Jurkat, Clone E6-1 (cell line): ENCODE measurements around the gene IQCM.
A peak's percentile ranks its signal among the peaks of the same experiment; 100 is the strongest.

Source experiments
- DNase-seq: peaks from one replicate; pipeline ENCODE4 v3.0.0-alpha.2; 2011; ENCODE audit warnings: low read depth, low spot score
- H3K4me3 ChIP-seq: 2 replicates; pipeline ENCODE4 v1.5.1; 2011; ENCODE audit warnings: mild to moderate bottlenecking, low read length, control low read depth, moderate library complexity

Gene IQCM

GRCh38 chr4:149631629-149632028 is 184.0 kb downstream of the IQCM start:
- no peak overlapping the region for H3K4me3 ChIP-seq
- DNase-seq, result no peak

- DNase-seq, result no peak
- H3K4me3 ChIP-seq, result no peak overlapping the region
Observed at GRCh38 chr4:149630064-149630463, 185.6 kb downstream of the IQCM start.

DNA sequence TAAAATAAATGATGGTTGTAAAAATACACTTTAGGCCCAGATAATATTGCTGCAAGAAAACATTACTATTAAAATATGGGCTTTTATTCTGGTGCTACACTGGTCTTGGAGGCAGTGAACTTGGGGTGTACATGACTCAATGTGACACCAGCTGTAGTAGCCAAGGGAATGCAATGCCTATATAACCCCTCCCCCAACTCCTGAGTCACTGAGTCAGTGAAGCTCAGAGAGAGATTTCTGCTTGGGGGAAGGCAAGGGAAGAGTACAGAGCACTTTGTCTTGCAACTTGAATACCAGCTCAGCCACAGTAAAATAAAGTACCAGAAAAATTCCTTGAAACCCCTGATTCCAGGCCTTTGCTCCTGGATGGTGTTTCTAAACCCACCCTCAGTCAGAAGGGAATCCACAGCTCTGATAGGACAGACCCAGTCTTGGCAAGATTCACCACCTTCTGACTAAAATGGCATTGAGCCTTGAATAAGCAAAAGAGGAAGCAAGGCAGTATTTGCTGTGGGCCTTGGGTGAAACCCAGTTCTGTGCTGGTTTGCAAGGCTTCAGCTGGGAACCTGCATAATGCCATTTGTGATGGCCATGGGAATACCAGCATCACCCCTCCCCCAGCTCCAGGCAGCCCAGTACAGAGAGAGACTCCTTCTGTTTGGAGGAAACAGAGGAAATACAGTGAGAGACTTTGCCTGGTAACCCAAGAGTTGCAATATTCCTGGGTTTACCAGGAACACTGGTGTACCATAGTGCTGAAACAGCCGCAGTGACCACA is 209.9 kb downstream of the IQCM start:
- H3K4me3 ChIP-seq, result no peak overlapping the region
- no peak for DNase-seq

DNA sequence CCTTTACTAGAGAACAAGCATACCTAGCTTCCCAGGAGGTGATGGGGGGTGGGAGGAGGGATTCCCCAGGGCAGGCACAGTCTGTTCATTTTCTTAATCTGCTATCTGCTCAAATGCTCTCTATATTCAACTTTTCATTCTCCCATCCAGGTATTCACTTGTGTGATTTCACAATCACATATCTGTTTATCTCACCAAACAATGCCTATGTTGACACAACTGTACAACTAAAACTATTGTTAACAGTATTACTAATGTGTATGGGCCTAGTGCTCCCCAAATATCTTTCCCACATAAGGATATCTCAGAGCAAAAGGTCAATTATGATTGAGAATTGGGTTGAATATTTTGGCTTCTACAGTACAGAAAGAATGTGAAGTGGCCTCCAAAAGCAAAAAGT is 210.8 kb downstream of the IQCM start:
- H3K4me3 ChIP-seq, result no peak overlapping the region
- no peak for DNase-seq

DNA sequence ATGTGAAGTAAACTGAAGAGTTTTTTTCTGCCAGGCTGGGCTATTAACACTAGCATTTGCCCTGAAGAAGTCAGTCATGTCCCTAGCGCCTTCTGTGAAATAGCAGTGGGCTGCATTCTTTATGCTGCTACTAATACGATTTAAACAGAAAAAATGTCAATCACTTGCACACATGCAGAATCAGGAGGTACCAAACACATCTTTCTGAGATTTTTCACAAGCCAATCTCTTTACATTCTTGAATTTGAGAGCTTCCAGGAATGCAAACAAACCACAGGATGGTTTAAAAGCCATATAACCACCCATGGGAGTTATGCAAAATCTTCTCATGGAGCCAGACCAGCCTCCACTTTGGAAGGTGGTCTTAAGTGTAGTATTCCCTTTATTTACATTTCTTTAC is 220.1 kb downstream of the IQCM start:
- DNase-seq, result no peak
- H3K4me3 ChIP-seq, result no peak overlapping the region

DNA sequence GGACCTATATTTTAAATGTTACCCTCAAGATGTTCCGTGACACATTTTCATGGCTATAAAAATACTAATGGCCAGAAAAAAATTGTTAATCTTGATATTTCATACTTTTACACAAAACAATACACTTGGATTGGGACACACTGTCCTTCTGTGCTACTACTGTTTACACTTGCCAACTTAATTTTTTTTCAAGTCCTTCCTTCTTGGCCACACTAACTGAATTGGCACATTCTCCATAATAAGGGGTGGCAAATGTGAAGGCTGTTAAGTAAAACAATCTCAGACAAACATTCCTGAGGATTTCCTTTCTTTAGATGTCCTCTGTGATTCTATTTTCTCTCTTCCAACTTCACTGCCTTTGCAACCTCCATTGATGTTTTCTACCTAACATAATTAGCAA is 225.8 kb downstream of the IQCM start:
- H3K4me3 ChIP-seq, result no peak overlapping the region
- DNase-seq, result no peak

DNA sequence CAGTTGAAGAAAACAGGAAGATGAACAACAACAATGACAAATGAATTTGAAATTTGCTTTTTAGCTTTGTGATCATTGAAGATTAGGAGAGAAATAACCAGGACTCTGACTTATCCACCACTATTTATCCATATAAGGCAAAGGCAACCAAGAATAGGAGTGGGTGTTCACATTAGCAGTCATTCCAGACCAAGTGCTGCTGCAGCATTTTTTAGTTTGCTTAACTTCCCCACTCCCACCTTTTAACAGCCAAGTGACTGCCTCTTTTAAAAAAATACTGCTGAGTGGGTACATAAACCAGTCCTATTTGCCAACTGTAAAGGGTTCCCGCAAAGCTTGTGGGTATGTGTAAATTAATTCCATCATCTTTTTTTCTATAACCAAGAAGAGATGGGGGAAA is 230.9 kb downstream of the IQCM start:
- H3K4me3 ChIP-seq, result no peak overlapping the region
- no peak for DNase-seq

DNA sequence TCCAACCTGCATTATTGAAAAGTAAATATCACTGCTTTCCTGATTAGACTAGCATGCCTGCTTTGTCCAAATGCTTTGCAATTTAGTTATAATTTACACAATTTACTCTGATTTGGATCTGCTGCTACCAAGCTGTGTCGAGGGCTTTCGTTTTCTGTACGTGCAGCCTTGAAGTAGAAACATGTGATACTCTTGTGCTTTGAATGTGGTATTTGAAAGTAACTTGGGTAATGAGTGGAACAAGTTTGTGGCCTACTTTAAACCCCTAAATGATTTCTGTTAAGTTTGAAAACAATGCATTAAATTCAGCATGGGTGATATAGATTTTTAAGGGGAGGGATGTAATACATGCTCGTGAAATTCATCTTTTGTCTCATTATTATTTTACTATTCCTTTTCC is 240.7 kb downstream of the IQCM start:
- DNase-seq, result peak; percentile 7
- H3K4me3 ChIP-seq, result no peak overlapping the region

GRCh38 chr4:149572716-149573115 is 242.9 kb downstream of the IQCM start:
- no peak overlapping the region for H3K4me3 ChIP-seq
- no peak for DNase-seq

- no peak for DNase-seq
- no peak overlapping the region for H3K4me3 ChIP-seq
Observed at GRCh38 chr4:149555799-149556198, 259.8 kb downstream of the IQCM start.

- DNase-seq, result no peak
- H3K4me3 ChIP-seq, result no peak overlapping the region
Observed at GRCh38 chr4:149555146-149555545, 260.5 kb downstream of the IQCM start.

DNA sequence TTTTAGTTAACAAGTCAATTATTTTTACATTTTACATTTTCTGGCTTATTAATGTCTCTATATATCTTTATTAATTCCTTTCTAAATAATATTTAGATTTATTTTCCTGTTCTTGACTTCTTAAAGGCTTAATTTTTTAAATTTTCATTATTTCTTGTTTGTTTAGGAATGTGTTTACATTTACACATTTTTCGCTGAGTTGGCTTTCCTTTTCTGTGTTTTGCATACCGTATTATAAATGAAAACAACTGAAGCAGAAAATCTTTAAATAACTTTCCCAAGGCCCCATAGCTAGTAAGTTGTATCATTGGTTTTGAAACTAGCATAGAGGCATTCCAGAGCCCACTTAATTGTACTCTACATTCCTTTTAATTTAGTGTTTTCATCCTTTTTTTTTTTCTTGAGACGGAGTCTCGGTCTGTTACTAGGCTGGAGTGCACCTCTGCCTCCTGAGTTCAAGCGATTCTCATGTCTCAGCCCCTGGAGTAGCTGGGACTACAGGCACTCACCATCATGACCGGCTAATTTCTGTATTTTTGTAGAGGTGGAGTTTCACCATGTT is 261.6 kb downstream of the IQCM start:
- H3K4me3 ChIP-seq, result no peak overlapping the region
- no peak for DNase-seq

- no peak overlapping the region for H3K4me3 ChIP-seq
Observed at GRCh38 chr4:149552601-149553000, 263.0 kb downstream of the IQCM start.

GRCh38 chr4:149549911-149550310 is 265.7 kb downstream of the IQCM start:
- no peak for DNase-seq

More at GRCh38 chr4:149552601-149553000, 263.0 kb downstream of the IQCM start:
- no peak for DNase-seq

DNA sequence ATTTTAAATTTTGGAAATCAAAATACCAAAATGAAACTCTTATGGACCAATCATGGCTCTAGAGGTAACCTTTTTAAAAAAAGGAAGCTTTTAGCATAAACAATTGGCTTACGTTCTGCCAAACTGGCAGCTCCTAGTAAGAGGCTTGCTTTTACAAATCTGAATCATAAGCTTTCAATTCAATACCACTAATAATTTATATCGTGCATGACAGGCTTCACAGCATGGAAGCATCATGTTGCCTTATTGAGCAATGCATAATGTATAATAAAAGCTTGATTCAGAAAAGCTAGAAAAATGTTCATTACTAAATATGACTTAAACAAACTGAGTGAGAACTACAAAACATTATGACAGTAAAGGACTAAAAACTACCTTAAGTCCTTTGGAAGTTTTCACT is 280.9 kb downstream of the IQCM start:
- H3K4me3 ChIP-seq, result no peak overlapping the region

More at GRCh38 chr4:149549911-149550310, 265.7 kb downstream of the IQCM start:
- no peak overlapping the region for H3K4me3 ChIP-seq

DNA sequence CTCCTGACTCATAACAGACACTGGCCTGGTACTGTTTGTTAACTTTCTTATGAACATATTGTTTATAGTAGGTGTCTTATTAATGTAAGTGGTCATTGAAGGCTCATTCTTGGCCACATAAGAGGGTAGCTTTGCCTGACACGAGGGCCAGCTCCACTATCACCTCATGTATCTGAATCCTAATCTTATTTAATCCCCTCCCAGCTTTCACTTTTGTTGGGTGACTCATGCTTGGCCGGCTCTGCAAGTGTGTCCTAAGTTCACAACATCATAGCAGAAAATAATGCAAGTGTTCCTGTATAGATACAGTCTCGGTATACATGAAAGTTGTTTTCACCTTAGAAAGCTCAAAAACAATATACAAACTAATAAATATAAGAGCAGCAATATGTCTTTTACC is 283.8 kb downstream of the IQCM start:
- no peak overlapping the region for H3K4me3 ChIP-seq
- no peak for DNase-seq

More for the DNA sequence above, 280.9 kb downstream of the IQCM start:
- no peak for DNase-seq

DNA sequence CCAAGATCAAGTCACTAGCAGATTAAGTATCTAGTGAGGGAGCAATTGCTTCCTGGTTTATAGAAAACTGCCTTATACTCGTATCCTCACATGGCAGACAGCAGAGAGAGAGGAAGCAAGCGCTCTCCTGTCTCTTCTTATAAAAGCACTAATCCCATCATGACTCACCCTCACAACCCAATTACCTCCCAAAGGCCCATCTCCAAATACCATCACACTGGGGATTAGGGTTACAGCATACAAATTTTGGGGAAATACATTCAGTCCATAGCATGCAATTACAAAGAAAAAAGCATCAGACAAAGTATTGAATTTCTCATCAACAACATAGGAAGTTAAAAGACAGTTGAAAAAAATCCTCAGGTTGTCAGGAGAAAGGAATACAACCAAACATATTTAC is 292.6 kb downstream of the IQCM start:
- no peak for DNase-seq

DNA sequence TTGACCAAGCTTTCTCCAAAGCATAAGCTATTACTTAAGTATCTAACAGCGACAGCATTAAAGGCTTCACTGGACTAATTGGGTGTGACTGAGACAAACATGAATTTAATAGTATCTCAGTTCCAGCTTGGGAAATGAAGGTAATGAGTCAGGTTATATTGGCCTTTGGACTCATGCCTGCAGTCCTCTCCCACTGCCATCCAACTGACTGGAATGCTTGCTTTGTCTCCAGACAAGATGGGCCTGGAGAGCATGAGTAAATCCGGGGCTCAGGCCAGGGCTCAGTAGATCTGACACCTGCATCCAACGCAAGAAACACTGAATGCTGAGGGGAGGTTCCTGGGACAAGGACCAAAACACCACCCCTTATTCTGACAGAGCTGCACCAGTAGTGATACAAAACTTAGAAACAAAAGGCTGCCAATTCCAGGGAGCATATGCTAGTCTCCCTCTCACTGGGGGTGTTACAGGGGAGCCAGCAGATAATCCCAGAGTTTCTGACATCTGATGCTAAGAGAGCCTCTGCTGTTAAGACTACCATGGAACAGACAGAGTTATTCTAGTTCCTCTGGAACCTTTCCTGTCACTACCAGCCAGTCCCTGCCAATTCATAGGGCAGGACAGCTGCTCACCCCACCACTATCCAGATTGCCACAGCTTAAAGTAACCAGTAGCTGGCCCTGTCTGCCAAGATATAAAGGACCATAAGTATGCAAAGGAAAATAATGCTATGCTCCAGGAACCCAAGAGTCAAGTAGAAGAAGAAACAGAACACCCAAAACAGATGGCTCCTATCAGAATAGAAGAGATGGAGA is 293.8 kb downstream of the IQCM start:
- no peak for DNase-seq
- no peak overlapping the region for H3K4me3 ChIP-seq

More for the DNA sequence above, 292.6 kb downstream of the IQCM start:
- no peak overlapping the region for H3K4me3 ChIP-seq

DNA sequence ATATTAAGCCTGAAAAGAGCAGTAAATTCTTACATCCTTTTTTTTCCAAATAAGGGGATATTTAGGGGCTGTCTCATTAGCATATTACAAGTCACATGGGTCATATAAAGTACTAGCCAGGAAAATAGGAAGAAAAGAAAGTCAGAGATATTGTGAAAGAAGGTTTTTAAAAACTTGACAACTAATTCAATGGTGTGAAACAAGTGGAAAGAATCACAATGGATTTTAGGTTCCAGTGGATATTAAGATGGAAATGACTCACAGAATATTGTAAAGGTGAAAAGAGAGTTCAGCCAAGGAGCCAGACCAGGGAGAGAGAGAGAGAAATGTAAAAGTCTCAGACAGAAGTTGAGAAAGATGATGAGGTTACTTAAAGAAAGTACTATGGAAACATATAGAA is 297.2 kb downstream of the IQCM start:
- H3K4me3 ChIP-seq, result no peak overlapping the region
- DNase-seq, result no peak

DNA sequence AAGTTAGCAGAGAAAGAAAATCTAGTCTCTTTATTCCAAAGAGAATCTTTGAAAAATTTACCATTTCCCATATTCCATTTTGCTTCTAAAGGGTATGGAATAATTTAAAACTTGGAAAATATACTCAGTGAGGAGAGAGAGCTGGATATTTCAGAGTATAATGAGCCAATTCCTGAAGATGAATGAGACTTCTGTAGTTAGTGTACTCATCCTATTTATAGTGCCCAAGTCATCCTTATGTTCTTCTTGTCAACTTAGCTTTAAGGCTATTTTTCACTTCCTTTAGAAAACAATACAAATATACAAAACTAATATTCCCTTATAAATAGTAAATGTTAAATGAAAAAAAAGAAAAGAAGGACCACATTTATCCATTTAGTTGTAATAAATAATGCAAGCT is 302.6 kb downstream of the IQCM start:
- no peak for DNase-seq
- no peak overlapping the region for H3K4me3 ChIP-seq
